ENCODE measurements around the gene CD96. TPM values are rescaled to one million over a fixed set of nuclear protein-coding genes. Genes with fewer than 3 reads are reported as not detected.

The CD96 gene
- total RNA-seq, 2 donors from 2014 or later, result 5.1 to 13.7 TPM

DNA sequence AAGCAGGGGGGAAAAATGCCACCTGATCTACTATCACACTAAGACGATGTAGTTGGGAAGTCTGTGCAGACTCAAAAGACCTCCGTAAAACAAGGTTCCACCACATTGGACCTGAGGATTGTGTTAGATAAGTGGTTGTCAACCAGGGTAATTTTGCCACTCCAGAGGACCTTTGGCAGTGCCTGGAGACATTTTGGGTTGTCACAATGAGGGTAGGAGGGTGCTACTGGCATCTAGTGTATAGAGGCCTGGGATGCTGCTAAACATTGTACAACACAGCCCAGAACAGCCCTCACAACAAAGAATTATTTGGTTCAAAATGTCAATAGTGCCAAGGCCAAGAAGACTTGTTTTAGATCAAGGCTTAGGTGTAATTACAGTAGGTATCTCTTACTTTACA lies 67.7 kb downstream of the CD96 start:
- H3K9me3 ChIP-seq, result no peaks in the 10 kb centered on the region
- TF ChIP-seq, protein P1, sequence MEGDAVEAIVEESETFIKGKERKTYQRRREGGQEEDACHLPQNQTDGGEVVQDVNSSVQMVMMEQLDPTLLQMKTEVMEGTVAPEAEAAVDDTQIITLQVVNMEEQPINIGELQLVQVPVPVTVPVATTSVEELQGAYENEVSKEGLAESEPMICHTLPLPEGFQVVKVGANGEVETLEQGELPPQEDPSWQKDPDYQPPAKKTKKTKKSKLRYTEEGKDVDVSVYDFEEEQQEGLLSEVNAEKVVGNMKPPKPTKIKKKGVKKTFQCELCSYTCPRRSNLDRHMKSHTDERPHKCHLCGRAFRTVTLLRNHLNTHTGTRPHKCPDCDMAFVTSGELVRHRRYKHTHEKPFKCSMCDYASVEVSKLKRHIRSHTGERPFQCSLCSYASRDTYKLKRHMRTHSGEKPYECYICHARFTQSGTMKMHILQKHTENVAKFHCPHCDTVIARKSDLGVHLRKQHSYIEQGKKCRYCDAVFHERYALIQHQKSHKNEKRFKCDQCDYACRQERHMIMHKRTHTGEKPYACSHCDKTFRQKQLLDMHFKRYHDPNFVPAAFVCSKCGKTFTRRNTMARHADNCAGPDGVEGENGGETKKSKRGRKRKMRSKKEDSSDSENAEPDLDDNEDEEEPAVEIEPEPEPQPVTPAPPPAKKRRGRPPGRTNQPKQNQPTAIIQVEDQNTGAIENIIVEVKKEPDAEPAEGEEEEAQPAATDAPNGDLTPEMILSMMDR (IDR thresholded peaks at IDR 0.05), result no peak
- no peak for ATAC-seq (ENCODE audit: insufficient number of reproducible peaks, low FRiP score, low read depth)
- DNase-seq (ENCODE audit: low spot score), result no peak
- H3K27ac ChIP-seq, result no peak overlapping the region
- H3K36me3 ChIP-seq, result no peaks in the 10 kb centered on the region
- H3K4me3 ChIP-seq, result no peak overlapping the region
- H3K27me3 ChIP-seq (replicated peaks; ENCODE audit: insufficient read depth), result no peaks in the 10 kb centered on the region
- no peaks in the 10 kb centered on the region for H3K4me1 ChIP-seq (ENCODE audit: control insufficient read depth in 1 of 2, low read depth in 2 of 2)

DNA sequence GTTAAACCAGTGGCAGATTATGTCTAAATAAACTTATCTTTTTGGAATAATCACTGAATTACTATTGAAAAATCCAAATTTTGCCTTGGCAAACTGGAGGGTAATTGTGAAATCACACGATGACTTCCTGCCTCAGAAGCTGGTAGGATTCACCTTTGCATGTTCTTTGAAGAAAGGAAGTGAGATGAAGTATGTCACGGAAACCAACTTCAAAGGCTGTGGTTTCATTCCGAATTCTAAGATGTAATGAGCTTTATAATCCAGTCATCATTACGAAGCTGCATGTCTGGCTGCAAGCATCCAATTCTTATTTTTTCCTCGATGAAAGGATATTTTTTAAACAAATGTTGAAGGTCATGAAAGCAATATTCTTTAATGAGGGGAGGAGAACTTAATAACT lies 68.2 kb downstream of the CD96 start:
- Histone ChIP-seq H3K4me1 (ENCODE audit: control insufficient read depth in 1 of 2, low read depth in 2 of 2) (no peaks in the 10 kb centered on the region), H3K36me3 (no peaks in the 10 kb centered on the region), H3K4me3 (no peak overlapping the region), H3K27me3 (replicated peaks; ENCODE audit: insufficient read depth) (no peaks in the 10 kb centered on the region), H3K27ac (no peak overlapping the region), H3K9me3 (no peaks in the 10 kb centered on the region)
- no peak for ATAC-seq (ENCODE audit: insufficient number of reproducible peaks, low FRiP score, low read depth)
- TF ChIP-seq, protein P1 (IDR thresholded peaks at IDR 0.05), result no peak
- DNase-seq (ENCODE audit: low spot score), result no peak

GRCh38 chr3:111610612-111611054 lies 68.6 kb downstream of the CD96 start:
- no peaks in the 10 kb centered on the region for H3K4me1 ChIP-seq (ENCODE audit: control insufficient read depth in 1 of 2, low read depth in 2 of 2)
- DNase-seq (ENCODE audit: low spot score), result no peak
- no peaks in the 10 kb centered on the region for H3K36me3 ChIP-seq
- ATAC-seq (ENCODE audit: insufficient number of reproducible peaks, low FRiP score, low read depth), result no peak
- H3K27ac ChIP-seq, result no peak overlapping the region
- TF ChIP-seq, protein P1 (IDR thresholded peaks at IDR 0.05), result no peak
- no peaks in the 10 kb centered on the region for H3K27me3 ChIP-seq (replicated peaks; ENCODE audit: insufficient read depth)
- H3K9me3 ChIP-seq, result no peaks in the 10 kb centered on the region
- no peak overlapping the region for H3K4me3 ChIP-seq

GRCh38 chr3:111613294-111613693 lies 71.3 kb downstream of the CD96 start:
- Histone ChIP-seq H3K27me3 (replicated peaks; ENCODE audit: insufficient read depth) (no peaks in the 10 kb centered on the region), H3K36me3 (no peaks in the 10 kb centered on the region), H3K4me3 (no peak overlapping the region), H3K27ac (no peak overlapping the region), H3K4me1 (ENCODE audit: control insufficient read depth in 1 of 2, low read depth in 2 of 2) (no peaks in the 10 kb centered on the region), H3K9me3 (no peaks in the 10 kb centered on the region)
- no peak for DNase-seq (ENCODE audit: low spot score)
- ATAC-seq (ENCODE audit: insufficient number of reproducible peaks, low FRiP score, low read depth), result no peak
- TF ChIP-seq, protein P1 (IDR thresholded peaks at IDR 0.05), result no peak

- no peaks in the 10 kb centered on the region for H3K4me1 ChIP-seq (ENCODE audit: control insufficient read depth in 1 of 2, low read depth in 2 of 2)
- no peak overlapping the region for H3K27ac ChIP-seq
- DNase-seq (ENCODE audit: low spot score) (no peak), ATAC-seq (ENCODE audit: insufficient number of reproducible peaks, low FRiP score, low read depth) (no peak)
- no peaks in the 10 kb centered on the region for H3K27me3 ChIP-seq (replicated peaks; ENCODE audit: insufficient read depth)
- no peak overlapping the region for H3K4me3 ChIP-seq
- no peaks in the 10 kb centered on the region for H3K36me3 ChIP-seq
- H3K9me3 ChIP-seq, result no peaks in the 10 kb centered on the region
- TF ChIP-seq, protein P1 (IDR thresholded peaks at IDR 0.05), result no peak
Observed at GRCh38 chr3:111615880-111616279, 73.9 kb downstream of the CD96 start.

All from thoracic aorta (tissue), 2 donors.